ENCODE results near the gene RNASE1.

DNA sequence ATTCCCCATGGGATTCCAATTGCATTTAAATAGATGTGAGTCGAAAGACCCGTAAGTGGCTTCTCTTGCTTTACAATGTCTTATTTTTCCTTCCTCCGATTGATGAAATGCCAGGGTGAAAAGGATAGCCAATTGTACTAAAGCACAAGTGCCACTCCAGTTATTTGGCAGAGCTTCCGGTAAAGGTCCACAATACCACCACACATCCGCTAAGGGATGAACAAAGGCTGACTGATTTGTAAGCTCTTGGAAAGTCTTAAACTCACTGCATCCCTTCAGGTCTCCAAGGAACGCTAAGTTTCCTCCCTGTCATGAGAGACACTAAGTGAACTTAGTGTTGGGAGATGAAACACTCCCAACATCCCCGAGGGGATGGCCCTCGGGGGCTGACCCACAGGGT lies 21.2 kb upstream of the RNASE1 start:
- TF ChIP-seq, protein P1, sequence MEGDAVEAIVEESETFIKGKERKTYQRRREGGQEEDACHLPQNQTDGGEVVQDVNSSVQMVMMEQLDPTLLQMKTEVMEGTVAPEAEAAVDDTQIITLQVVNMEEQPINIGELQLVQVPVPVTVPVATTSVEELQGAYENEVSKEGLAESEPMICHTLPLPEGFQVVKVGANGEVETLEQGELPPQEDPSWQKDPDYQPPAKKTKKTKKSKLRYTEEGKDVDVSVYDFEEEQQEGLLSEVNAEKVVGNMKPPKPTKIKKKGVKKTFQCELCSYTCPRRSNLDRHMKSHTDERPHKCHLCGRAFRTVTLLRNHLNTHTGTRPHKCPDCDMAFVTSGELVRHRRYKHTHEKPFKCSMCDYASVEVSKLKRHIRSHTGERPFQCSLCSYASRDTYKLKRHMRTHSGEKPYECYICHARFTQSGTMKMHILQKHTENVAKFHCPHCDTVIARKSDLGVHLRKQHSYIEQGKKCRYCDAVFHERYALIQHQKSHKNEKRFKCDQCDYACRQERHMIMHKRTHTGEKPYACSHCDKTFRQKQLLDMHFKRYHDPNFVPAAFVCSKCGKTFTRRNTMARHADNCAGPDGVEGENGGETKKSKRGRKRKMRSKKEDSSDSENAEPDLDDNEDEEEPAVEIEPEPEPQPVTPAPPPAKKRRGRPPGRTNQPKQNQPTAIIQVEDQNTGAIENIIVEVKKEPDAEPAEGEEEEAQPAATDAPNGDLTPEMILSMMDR (IDR thresholded peaks at IDR 0.05; ENCODE audit: poor library complexity, severe bottlenecking): no peak
- no peak for TF ChIP-seq EP300 (conservative IDR thresholded peaks at IDR 0.05; ENCODE audit: poor library complexity, severe bottlenecking)
- TF ChIP-seq, protein P2, sequence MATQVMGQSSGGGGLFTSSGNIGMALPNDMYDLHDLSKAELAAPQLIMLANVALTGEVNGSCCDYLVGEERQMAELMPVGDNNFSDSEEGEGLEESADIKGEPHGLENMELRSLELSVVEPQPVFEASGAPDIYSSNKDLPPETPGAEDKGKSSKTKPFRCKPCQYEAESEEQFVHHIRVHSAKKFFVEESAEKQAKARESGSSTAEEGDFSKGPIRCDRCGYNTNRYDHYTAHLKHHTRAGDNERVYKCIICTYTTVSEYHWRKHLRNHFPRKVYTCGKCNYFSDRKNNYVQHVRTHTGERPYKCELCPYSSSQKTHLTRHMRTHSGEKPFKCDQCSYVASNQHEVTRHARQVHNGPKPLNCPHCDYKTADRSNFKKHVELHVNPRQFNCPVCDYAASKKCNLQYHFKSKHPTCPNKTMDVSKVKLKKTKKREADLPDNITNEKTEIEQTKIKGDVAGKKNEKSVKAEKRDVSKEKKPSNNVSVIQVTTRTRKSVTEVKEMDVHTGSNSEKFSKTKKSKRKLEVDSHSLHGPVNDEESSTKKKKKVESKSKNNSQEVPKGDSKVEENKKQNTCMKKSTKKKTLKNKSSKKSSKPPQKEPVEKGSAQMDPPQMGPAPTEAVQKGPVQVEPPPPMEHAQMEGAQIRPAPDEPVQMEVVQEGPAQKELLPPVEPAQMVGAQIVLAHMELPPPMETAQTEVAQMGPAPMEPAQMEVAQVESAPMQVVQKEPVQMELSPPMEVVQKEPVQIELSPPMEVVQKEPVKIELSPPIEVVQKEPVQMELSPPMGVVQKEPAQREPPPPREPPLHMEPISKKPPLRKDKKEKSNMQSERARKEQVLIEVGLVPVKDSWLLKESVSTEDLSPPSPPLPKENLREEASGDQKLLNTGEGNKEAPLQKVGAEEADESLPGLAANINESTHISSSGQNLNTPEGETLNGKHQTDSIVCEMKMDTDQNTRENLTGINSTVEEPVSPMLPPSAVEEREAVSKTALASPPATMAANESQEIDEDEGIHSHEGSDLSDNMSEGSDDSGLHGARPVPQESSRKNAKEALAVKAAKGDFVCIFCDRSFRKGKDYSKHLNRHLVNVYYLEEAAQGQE (IDR thresholded peaks at IDR 0.05; ENCODE audit: borderline replicate concordance): no peak
- no peak for TF ChIP-seq EZH2 (IDR thresholded peaks at IDR 0.05; ENCODE audit: borderline replicate concordance, insufficient read depth, low read length, poor library complexity, severe bottlenecking)
- no peak for TF ChIP-seq POLR2AphosphoS5 (IDR thresholded peaks at IDR 0.05)
- TF ChIP-seq MXI1 (conservative IDR thresholded peaks at IDR 0.05; ENCODE audit: poor library complexity, severe bottlenecking): no peak

Measured in neural cell (in vitro differentiated cells).